ENCODE results near the gene CLDN12.

The CLDN12 gene

DNA sequence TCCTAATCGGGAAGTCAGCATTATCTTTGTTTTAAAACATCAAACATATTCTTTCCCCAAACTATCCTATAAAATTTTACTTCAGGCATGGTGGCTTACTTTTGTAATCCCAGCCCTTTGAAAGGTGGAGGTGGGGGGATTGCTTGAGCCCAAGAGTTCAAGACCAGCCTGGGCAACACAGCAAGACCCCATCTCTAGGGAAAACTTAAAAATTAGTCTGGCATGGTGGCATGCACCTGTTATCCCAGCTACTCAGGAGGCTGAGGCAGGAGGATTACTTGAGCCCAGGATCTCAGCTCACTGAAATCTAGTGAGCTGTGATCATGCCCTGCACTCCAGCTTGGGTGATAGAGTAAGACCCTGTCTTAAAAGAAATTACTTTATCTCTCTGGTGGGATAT, 4.9 kb downstream of the CLDN12 start:
- H3K4me3 ChIP-seq (ENCODE audit: low read depth, low read length), result no peak overlapping the region
- H3K9me3 ChIP-seq (ENCODE audit: control insufficient read depth, insufficient read depth, low read length), result no peaks in the 10 kb centered on the region
- no peaks in the 10 kb centered on the region for H3K27me3 ChIP-seq (ENCODE audit: control insufficient read depth, insufficient read depth, low read length)
- peaks cover 12% of the 10 kb centered on the region for H3K36me3 ChIP-seq (ENCODE audit: control insufficient read depth, insufficient read depth, low read length)
- H3K4me1 ChIP-seq (ENCODE audit: control insufficient read depth, insufficient read depth, low read length), result no peaks in the 10 kb centered on the region
- no peak overlapping the region for H3K9ac ChIP-seq (ENCODE audit: low read depth, low read length)

DNA sequence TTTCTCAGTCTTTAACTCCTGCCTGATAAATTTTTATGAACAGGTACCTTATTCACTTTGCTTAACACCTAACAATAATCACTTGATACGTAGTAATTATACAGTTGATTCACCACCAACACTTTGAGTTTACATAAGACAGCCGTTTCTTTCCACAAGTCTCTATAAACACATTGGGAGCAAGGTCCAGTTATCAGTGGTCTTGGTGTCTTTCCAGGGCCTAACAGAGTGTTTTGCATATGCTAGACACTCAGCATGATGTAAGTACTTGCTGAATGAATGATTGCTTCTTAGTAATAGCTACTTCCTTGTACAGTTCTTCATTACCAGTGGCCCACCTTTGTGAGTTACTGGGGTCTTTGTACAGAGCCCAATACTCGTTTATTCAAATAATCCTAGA, 6.4 kb downstream of the CLDN12 start:
- Histone ChIP-seq H3K9me3 (ENCODE audit: control insufficient read depth, insufficient read depth, low read length) (no peaks in the 10 kb centered on the region), H3K36me3 (ENCODE audit: control insufficient read depth, insufficient read depth, low read length) (peaks cover 12% of the 10 kb centered on the region), H3K4me3 (ENCODE audit: low read depth, low read length) (no peak overlapping the region), H3K4me1 (ENCODE audit: control insufficient read depth, insufficient read depth, low read length) (no peaks in the 10 kb centered on the region), H3K27me3 (ENCODE audit: control insufficient read depth, insufficient read depth, low read length) (no peaks in the 10 kb centered on the region), H3K9ac (ENCODE audit: low read depth, low read length) (no peak overlapping the region)

GRCh38 chr7:90411510-90411909, 8.2 kb downstream of the CLDN12 start:
- Histone ChIP-seq H3K36me3 (ENCODE audit: control insufficient read depth, insufficient read depth, low read length) (peaks cover 12% of the 10 kb centered on the region), H3K27me3 (ENCODE audit: control insufficient read depth, insufficient read depth, low read length) (no peaks in the 10 kb centered on the region), H3K9ac (ENCODE audit: low read depth, low read length) (no peak overlapping the region), H3K4me3 (ENCODE audit: low read depth, low read length) (no peak overlapping the region), H3K9me3 (ENCODE audit: control insufficient read depth, insufficient read depth, low read length) (no peaks in the 10 kb centered on the region), H3K4me1 (ENCODE audit: control insufficient read depth, insufficient read depth, low read length) (no peaks in the 10 kb centered on the region)

DNA sequence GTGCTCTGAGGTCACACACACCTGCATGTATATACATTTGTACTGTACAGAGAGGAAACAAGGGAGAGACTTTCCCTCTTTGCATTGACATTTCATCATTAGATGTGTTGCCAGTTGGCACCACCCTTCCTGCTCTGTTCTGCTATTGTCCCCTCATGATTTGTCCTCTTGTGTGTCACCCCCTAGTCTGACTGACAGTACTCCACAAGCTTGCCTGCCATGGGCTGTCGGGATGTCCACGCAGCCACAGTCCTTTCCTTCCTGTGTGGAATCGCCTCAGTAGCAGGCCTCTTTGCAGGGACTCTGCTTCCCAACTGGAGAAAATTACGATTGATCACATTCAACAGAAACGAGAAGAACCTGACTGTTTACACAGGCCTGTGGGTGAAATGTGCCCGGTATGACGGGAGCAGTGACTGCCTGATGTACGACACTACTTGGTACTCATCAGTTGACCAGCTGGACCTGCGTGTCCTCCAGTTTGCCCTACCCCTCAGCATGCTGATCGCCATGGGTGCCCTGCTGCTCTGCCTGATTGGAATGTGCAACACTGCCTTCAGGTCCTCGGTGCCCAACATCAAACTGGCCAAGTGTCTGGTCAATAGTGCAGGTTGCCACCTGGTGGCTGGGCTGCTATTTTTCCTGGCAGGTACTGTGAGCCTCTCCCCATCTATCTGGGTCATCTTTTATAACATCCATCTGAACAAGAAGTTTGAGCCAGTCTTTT, 9.4 kb downstream of the CLDN12 start:
- no peaks in the 10 kb centered on the region for H3K27me3 ChIP-seq (ENCODE audit: control insufficient read depth, insufficient read depth, low read length)
- H3K9ac ChIP-seq (ENCODE audit: low read depth, low read length), result no peak overlapping the region
- no peaks in the 10 kb centered on the region for H3K9me3 ChIP-seq (ENCODE audit: control insufficient read depth, insufficient read depth, low read length)
- H3K4me3 ChIP-seq (ENCODE audit: low read depth, low read length), result no peak overlapping the region
- H3K4me1 ChIP-seq (ENCODE audit: control insufficient read depth, insufficient read depth, low read length), result no peaks in the 10 kb centered on the region
- peaks cover 12% of the 10 kb centered on the region for H3K36me3 ChIP-seq (ENCODE audit: control insufficient read depth, insufficient read depth, low read length)

DNA sequence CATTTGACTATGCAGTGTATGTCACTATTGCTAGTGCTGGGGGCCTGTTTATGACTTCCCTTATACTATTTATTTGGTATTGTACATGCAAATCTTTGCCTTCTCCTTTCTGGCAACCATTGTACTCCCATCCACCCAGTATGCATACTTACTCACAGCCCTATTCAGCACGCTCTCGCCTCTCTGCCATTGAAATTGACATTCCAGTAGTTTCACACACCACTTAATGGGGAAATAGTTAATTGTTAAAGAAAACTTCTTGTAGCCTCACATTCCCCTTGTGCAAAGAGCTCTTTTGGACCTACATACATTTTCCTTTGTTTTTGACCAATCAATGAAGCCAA, 9.9 kb downstream of the CLDN12 start:
- Histone ChIP-seq H3K27me3 (ENCODE audit: control insufficient read depth, insufficient read depth, low read length) (no peaks in the 10 kb centered on the region), H3K9me3 (ENCODE audit: control insufficient read depth, insufficient read depth, low read length) (no peaks in the 10 kb centered on the region), H3K36me3 (ENCODE audit: control insufficient read depth, insufficient read depth, low read length) (peaks cover 9% of the 10 kb centered on the region), H3K4me3 (ENCODE audit: low read depth, low read length) (no peak overlapping the region), H3K4me1 (ENCODE audit: control insufficient read depth, insufficient read depth, low read length) (no peaks in the 10 kb centered on the region), H3K9ac (ENCODE audit: low read depth, low read length) (no peak overlapping the region)

GRCh38 chr7:90421651-90422050, 18.4 kb downstream of the CLDN12 start:
- no peaks in the 10 kb centered on the region for H3K4me1 ChIP-seq (ENCODE audit: control insufficient read depth, insufficient read depth, low read length)
- peaks cover 5% of the 10 kb centered on the region for H3K9me3 ChIP-seq (ENCODE audit: control insufficient read depth, insufficient read depth, low read length)
- H3K4me3 ChIP-seq (ENCODE audit: low read depth, low read length), result no peak overlapping the region
- no peaks in the 10 kb centered on the region for H3K36me3 ChIP-seq (ENCODE audit: control insufficient read depth, insufficient read depth, low read length)
- H3K27me3 ChIP-seq (ENCODE audit: control insufficient read depth, insufficient read depth, low read length), result no peaks in the 10 kb centered on the region
- no peak overlapping the region for H3K9ac ChIP-seq (ENCODE audit: low read depth, low read length)

GRCh38 chr7:90424720-90425119, 21.5 kb downstream of the CLDN12 start:
- H3K27me3 ChIP-seq (ENCODE audit: control insufficient read depth, insufficient read depth, low read length), result no peaks in the 10 kb centered on the region
- H3K4me3 ChIP-seq (ENCODE audit: low read depth, low read length), result no peak overlapping the region
- H3K9ac ChIP-seq (ENCODE audit: low read depth, low read length), result no peak overlapping the region
- no peaks in the 10 kb centered on the region for H3K36me3 ChIP-seq (ENCODE audit: control insufficient read depth, insufficient read depth, low read length)
- H3K4me1 ChIP-seq (ENCODE audit: control insufficient read depth, insufficient read depth, low read length), result no peaks in the 10 kb centered on the region
- H3K9me3 ChIP-seq (ENCODE audit: control insufficient read depth, insufficient read depth, low read length), result peaks cover 5% of the 10 kb centered on the region

- no peaks in the 10 kb centered on the region for H3K36me3 ChIP-seq (ENCODE audit: control insufficient read depth, insufficient read depth, low read length)
- no peaks in the 10 kb centered on the region for H3K27me3 ChIP-seq (ENCODE audit: control insufficient read depth, insufficient read depth, low read length)
- H3K4me3 ChIP-seq (ENCODE audit: low read depth, low read length), result no peak overlapping the region
- peaks cover 5% of the 10 kb centered on the region for H3K9me3 ChIP-seq (ENCODE audit: control insufficient read depth, insufficient read depth, low read length)
- H3K4me1 ChIP-seq (ENCODE audit: control insufficient read depth, insufficient read depth, low read length), result no peaks in the 10 kb centered on the region
- no peak overlapping the region for H3K9ac ChIP-seq (ENCODE audit: low read depth, low read length)
These were observed 22.1 kb downstream of the CLDN12 start for GRCh38 chr7:90425376-90425775.

GRCh38 chr7:90430614-90431460, 27.6 kb downstream of the CLDN12 start:
- Histone ChIP-seq H3K9ac (ENCODE audit: low read depth, low read length) (no peak overlapping the region), H3K36me3 (ENCODE audit: control insufficient read depth, insufficient read depth, low read length) (no peaks in the 10 kb centered on the region), H3K4me1 (ENCODE audit: control insufficient read depth, insufficient read depth, low read length) (no peaks in the 10 kb centered on the region), H3K27me3 (ENCODE audit: control insufficient read depth, insufficient read depth, low read length) (no peaks in the 10 kb centered on the region), H3K9me3 (ENCODE audit: control insufficient read depth, insufficient read depth, low read length) (peaks cover 7% of the 10 kb centered on the region), H3K4me3 (ENCODE audit: low read depth, low read length) (no peak overlapping the region)

GRCh38 chr7:90432752-90433151, 29.5 kb downstream of the CLDN12 start:
- Histone ChIP-seq H3K4me3 (ENCODE audit: low read depth, low read length) (no peak overlapping the region), H3K4me1 (ENCODE audit: control insufficient read depth, insufficient read depth, low read length) (no peaks in the 10 kb centered on the region), H3K27me3 (ENCODE audit: control insufficient read depth, insufficient read depth, low read length) (no peaks in the 10 kb centered on the region), H3K36me3 (ENCODE audit: control insufficient read depth, insufficient read depth, low read length) (no peaks in the 10 kb centered on the region), H3K9ac (ENCODE audit: low read depth, low read length) (no peak overlapping the region), H3K9me3 (ENCODE audit: control insufficient read depth, insufficient read depth, low read length) (peaks cover 7% of the 10 kb centered on the region)

GRCh38 chr7:90433221-90433620, 30.0 kb downstream of the CLDN12 start:
- peaks cover 7% of the 10 kb centered on the region for H3K9me3 ChIP-seq (ENCODE audit: control insufficient read depth, insufficient read depth, low read length)
- no peaks in the 10 kb centered on the region for H3K36me3 ChIP-seq (ENCODE audit: control insufficient read depth, insufficient read depth, low read length)
- no peaks in the 10 kb centered on the region for H3K27me3 ChIP-seq (ENCODE audit: control insufficient read depth, insufficient read depth, low read length)
- H3K9ac ChIP-seq (ENCODE audit: low read depth, low read length), result no peak overlapping the region
- no peak overlapping the region for H3K4me3 ChIP-seq (ENCODE audit: low read depth, low read length)
- no peaks in the 10 kb centered on the region for H3K4me1 ChIP-seq (ENCODE audit: control insufficient read depth, insufficient read depth, low read length)

GRCh38 chr7:90445633-90446032, 42.4 kb downstream of the CLDN12 start:
- H3K4me3 ChIP-seq (ENCODE audit: low read depth, low read length), result no peak overlapping the region
- no peaks in the 10 kb centered on the region for H3K9me3 ChIP-seq (ENCODE audit: control insufficient read depth, insufficient read depth, low read length)
- no peaks in the 10 kb centered on the region for H3K4me1 ChIP-seq (ENCODE audit: control insufficient read depth, insufficient read depth, low read length)
- H3K36me3 ChIP-seq (ENCODE audit: control insufficient read depth, insufficient read depth, low read length), result no peaks in the 10 kb centered on the region
- no peak overlapping the region for H3K9ac ChIP-seq (ENCODE audit: low read depth, low read length)
- no peaks in the 10 kb centered on the region for H3K27me3 ChIP-seq (ENCODE audit: control insufficient read depth, insufficient read depth, low read length)

Data from iPS-15b (cell line).